MM.1S (cell line): Measurements from ENCODE around the gene INSR.

ENCODE experiments used
- EZH2 ChIP-seq: fragments of 300-600 bp; sonication (generic); optimal IDR thresholded peaks from 2 replicates; pipeline ENCODE3; 2017; ENCODE audit warnings: low read depth, mild to moderate bottlenecking, antibody characterized with exemption, low read length, mixed read lengths
- EZH2phosphoT487 ChIP-seq: fragments of 300-600 bp; sonication (generic); IDR thresholded peaks from 2 replicates; pipeline ENCODE4 v1.6.1; 2018; ENCODE audit warnings: antibody characterized with exemption, low read length
- TF ChIP-seq, protein P1 (sequence below): fragments of 300-600 bp; sonication (generic); IDR thresholded peaks from 2 replicates; pipeline ENCODE4 v1.5.1; 2016; ENCODE audit warnings: antibody characterized with exemption, low read length, mixed read lengths

DNA sequence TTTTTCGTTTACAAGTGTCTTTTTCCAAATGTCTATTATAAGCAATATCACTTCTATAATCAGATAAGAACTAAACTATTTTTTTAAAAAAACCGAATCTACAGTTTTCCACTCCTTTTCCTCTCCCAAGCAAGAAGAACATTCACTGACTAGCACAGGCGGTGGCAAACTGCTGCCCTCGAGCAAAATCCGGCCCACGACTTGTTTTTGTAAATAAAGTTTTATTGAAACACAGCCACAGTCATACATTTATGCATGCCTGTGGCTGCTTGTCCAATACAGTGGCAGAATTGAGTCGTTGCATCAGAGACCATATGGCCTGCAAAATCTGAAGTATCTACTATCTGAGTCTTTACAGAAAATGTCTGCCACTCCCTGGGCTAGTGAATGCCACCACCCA lies 27.4 kb downstream of the INSR start:
- TF ChIP-seq, protein P1, sequence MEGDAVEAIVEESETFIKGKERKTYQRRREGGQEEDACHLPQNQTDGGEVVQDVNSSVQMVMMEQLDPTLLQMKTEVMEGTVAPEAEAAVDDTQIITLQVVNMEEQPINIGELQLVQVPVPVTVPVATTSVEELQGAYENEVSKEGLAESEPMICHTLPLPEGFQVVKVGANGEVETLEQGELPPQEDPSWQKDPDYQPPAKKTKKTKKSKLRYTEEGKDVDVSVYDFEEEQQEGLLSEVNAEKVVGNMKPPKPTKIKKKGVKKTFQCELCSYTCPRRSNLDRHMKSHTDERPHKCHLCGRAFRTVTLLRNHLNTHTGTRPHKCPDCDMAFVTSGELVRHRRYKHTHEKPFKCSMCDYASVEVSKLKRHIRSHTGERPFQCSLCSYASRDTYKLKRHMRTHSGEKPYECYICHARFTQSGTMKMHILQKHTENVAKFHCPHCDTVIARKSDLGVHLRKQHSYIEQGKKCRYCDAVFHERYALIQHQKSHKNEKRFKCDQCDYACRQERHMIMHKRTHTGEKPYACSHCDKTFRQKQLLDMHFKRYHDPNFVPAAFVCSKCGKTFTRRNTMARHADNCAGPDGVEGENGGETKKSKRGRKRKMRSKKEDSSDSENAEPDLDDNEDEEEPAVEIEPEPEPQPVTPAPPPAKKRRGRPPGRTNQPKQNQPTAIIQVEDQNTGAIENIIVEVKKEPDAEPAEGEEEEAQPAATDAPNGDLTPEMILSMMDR: no peak
- no peak for TF ChIP-seq EZH2
- no peak for TF ChIP-seq EZH2phosphoT487
